Stimulated activated CD8-positive, alpha-beta memory T cell treated with anti-CD3 and anti-CD28 coated beads, Interleukin-7, amount 100 ng/mL, for 1 hour (primary cell): ENCODE data around the gene RANBP9.
A peak's percentile ranks its signal among the peaks of the same experiment; 100 is the strongest.

Experiments
- DNase-seq, 2 donors: peaks; one replicate each; pipeline ENCODE4 v3.0.0-alpha.2; 2020; ENCODE audit warnings: low read depth in 2 of 2

RANBP9 gene

GRCh38 chr6:13653296-13653695, 58.3 kb downstream of the RANBP9 start:
- no peak for DNase-seq

GRCh38 chr6:13649393-13649792, 62.2 kb downstream of the RANBP9 start:
- DNase-seq = no peak

DNA sequence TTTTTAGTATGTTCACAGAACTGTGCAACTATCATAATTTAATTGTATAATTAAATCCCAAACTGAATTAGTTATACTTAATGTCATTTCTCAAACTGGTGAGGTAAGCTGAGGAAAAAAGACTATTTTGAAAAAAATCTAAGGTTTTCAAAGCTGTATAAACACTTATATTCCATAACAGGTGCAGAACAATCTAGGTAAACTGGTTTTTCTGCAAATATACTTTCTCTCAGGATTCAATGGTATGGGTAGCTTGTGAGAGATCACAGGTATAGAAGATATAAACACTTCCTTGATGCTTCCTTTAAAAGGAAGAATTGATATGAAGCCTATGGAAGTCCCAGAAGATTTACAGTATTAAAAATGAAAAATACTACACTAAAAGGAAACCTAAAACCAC, 62.8 kb downstream of the RANBP9 start:
- DNase-seq = no peak

- DNase-seq = no peak
Observed at GRCh38 chr6:13643125-13643524, 68.5 kb downstream of the RANBP9 start.

DNA sequence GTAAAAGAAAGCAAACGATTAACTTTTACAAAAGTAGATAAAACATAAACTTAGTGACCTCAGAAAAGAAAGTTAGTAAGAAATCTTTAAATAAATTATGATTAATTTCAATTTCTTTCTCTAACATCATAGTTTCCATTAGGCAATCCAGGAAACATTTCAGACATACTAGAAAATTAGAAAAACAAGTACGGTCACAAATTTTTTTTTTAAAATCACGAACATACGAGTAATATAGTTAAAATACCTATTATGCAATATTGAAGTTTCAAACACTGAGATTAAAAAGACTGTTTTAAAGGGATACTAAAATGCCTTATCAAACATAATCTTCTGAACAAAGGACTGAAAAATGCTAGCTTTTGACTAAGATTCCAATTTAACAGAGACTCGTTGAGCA, 70.3 kb downstream of the RANBP9 start:
- no peak for DNase-seq

DNA sequence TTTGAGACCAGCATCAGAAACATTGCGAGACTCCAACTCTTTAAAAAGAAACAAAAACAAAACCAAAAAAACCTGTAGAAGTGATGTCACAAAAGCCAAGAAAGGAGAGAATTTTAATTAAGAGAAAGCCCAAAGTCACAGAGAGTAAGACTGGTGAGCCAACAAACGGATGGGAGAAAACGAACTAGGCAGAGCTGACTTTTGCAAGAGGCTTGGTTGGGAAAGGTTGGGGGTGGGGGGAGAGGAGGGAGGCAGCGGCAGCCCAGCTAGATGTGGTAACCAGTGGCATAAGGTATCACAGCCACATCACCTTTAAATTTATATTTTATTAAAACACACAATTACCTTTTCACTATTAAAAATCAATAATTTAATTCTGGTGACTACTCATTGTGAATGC, 73.0 kb downstream of the RANBP9 start:
- no peak for DNase-seq

GRCh38 chr6:13638014-13638413, 73.6 kb downstream of the RANBP9 start:
- DNase-seq = no peak

DNA sequence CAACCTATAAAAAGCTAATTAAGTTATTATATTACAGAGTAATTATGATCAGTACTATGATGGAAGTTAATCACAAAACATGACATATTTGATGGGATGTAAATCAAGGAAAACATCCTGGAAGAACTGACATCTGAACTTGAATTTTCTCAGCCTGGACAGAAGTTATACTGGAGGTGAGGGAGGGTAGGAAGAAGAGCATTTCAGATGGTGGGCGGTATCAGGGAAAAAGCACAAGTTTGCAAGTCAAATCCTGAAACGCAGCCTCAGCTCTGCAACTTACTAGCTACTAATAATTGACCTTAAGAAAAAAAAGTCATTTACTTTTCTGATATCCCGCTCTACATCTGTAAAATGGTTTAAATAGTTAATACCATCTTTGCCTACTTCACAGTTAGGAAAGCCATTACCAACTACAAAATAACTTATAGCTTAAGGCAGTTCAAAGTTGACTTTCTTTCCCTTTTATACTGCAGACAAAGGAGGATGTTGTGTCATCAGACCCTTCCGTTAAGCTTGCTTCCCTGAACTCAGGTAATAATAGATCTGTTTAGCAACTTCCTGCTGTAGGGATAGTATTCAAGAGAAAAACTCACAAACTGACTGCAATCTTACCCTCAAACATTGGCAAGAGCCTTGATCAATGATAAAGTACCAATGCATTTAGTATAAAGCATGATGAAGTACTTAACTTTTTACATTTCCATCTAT, 75.5 kb downstream of the RANBP9 start:
- DNase-seq = no peak

DNA sequence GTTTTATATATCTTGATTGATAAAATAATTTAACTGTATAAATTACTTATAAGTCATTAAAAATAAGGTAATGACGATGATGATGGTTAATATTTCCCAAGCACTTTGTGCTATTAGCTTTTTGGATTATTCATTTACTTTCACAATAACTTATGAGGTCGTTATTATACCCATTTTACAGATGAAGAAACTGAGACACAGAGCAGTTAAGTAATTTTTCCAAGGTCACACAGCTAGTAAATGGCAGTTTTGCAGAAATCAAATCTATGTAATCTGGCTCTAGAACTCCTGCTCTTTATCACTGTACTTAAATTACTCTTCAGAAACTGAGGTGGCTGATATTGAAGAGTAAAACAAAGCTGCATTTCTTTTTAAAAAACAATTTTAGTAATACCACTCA, 78.3 kb downstream of the RANBP9 start:
- no peak for DNase-seq

- no peak for DNase-seq
Observed at GRCh38 chr6:13630499-13630898, 81.1 kb downstream of the RANBP9 start.

DNA sequence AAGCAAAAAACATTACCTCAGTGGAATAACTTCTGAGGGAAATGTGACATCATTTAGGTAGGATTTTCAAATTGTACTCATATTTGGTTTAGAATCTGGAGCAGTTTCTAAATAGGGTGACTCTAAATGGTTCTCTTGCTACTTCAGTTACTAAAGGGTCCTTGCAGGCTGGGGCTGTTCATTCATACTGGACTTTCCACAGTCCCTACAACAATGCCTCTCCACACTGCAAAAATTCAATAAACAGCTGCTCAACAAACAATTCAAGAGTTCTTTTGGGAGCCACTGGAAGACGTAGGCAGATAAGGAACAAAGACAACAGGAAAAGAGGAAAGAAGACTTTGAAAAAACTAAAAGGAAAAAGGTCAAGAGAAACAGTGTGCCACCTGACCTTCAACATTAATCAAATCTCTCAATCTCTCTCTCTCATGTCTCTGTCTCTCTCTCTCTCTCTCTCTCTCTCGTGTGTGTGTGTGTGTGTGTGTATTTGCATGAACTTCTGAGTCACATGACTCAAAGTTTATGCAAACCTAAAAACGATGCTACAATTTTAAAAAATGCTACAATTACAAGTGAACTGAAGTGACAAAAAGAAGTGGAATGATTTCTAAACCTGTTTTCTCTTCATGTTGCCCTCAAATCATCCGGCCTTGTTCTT, 82.0 kb downstream of the RANBP9 start:
- DNase-seq = no peak

- no peak for DNase-seq
Observed at GRCh38 chr6:13624871-13625288, 86.8 kb downstream of the RANBP9 start.

DNA sequence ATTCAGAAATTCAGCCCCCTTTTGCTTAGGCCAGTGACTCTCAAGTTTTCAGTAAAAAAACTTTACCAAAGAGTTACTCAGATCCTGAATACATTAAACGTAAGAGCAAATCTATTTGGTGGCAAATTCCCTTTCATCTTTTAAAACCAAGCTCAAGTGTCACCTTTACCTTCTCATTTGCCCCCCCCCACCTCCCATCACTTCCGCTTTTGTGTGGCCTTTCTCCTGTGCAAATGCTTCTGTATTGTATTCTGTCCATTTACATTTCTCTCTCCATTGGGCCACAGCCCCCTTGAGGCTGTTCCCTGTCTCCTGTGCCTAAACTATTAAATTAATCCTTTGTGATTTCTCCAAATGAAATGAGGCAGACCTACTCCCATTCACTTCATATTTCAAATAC, 94.6 kb downstream of the RANBP9 start:
- no peak for DNase-seq

DNA sequence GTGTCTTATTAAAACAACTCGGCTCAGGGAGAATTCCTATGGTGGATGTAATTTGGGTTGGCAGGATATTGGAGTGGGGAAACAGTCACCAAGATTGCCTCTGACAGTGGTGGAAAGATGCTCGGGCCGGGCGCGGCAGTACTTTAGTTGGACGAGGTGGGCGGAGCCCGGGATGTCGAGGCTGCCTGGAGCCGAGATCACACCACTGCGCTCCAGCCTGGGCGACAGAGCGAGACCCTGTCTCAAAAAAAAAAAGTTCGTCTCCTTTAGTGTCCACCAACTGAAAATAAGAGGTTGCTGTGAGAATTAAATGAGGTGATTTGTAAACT, 95.9 kb downstream of the RANBP9 start:
- peak; percentile 2 to 9 for DNase-seq

GRCh38 chr6:13614926-13615791, 96.5 kb downstream of the RANBP9 start, which contains the start of gene NOL7:
Gene NOL7 (plus strand): TSS chr6:13615335. CDS start chr6:13615359, 24 bp downstream.
- peak; percentile 98 to 99 for DNase-seq

DNA sequence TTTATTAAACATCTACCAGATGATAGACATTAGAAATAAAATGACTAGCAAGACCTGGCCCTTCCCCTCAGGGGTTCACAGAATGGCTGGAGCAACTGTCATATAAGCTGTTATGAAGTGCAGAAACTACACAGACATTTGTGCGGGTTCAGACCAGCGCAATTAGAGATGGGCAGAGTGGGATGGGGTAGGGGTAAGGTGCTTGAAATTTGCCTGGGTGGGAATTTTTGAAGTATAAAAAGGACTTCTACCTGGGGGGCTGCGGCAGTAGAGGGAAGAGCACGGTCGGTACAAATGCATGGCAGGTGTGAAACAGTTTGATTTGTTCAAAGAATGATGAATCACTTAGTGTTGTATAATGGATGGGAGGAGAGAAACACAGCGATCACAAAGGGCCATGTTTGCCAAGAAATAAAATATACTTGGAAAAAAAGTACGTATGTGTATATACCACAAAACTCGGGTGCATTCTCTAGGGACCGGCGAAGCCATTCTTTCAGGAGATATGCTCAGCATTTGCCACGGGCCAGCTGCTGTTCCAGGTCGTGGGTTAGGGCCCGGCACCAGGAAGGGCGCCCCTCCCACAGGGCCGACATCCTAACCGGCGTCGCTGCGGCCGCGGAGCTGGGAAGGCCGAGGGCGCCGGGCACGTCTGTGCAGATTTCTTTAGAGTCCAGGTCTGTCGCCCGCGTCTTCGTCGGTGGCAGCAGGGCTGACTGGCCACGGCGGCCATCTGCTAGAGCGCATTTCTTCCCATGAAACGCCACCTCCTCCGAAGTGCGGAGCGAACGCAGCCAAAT, 97.3 kb downstream of the RANBP9 start:
- DNase-seq = peak in 1 of 2 donors; percentile 1

- no peak for DNase-seq
Observed at GRCh38 chr6:13613029-13613594, 98.5 kb downstream of the RANBP9 start.

DNA sequence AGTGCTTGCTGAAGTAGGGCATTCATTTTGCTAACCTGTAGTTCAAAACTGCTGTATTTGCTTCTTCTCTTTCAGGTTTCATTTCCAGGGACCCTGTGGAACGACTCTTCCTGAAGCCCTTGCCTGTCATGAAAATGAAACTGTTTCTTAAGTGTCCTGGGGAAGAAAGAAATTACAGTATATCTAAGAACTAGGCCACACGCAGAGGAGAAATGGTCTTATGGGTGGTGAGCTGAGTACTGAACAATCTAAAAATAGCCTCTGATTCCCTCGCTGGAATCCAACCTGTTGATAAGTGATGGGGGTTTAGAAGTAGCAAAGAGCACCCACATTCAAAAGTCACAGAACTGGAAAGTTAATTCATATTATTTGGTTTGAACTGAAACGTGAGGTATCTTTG, 99.9 kb downstream of the RANBP9 start:
- no peak for DNase-seq

- DNase-seq = no peak
Observed at GRCh38 chr6:13605634-13606033, 106.0 kb downstream of the RANBP9 start.

DNA sequence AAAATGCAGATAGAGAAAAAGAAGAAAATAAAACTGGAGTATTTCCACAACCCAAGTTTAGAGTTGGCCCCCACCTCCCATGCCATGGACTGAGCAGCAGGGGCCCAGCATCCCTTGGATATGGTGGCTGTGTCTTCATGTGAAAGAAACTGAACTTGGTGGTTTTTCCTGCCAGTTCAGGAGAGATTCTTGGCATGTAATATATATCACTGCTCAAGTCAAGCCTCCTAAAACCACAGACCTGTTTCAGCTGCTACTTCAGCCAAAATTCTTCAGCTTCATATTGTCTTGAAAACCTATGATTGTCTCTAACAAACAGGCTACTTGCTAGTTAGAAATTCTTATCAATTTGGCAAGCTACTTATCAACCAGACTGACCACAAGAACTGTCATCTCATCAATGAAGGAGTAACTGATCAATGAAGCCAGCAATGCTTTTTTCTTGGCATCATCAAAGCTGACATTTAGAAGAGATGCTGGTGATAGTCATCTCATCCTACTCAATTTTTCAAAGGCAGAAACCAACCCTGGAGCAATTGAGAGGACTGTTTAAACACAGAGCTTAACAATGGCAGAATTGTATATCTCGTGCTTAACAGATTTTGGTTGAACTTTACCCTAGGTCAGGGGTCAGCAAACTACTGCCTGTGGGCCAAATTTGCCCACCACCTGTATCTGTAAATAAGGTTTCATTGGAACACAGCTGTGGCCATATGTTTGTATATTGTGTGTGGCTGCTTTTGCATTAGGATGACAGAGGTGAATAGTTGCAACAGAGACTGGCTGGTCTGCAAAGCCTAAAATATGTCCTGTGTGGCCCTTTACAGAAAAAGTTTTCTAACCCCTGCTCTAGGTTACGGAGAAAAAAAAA, 106.9 kb downstream of the RANBP9 start:
- DNase-seq = no peak

- DNase-seq = no peak
Observed at GRCh38 chr6:13604135-13604534, 107.5 kb downstream of the RANBP9 start.
